K562 (cell line): ENCODE results near the gene HCN3. TPM values are rescaled to one million over a fixed set of nuclear protein-coding genes. Genes with fewer than 3 reads are reported as not detected.

Experiments used
- ATF3 ChIP-seq, 2 experiments: fragments of 450-650 bp in 1 of 2; sonication (generic) in 1 of 2; formaldehyde crosslinking in 1 of 2; IDR thresholded peaks in 1 of 2; conservative IDR thresholded peaks in 1 of 2; 2 replicates each; pipeline versions ENCODE4 v1.6.1 to v1.8.1; 2016 to 2023; ENCODE audit warnings: mild to moderate bottlenecking in 2 of 2, moderate library complexity in 2 of 2, inconsistent platforms in 1 of 2, missing genetic modification reagents in 1 of 2
- CBFB ChIP-seq: sonication (generic); formaldehyde crosslinking; IDR thresholded peaks from 2 replicates; pipeline ENCODE4 v1.4.0; 2020; ENCODE audit warnings: mild to moderate bottlenecking, missing genetic modification reagents
- GATAD2A ChIP-seq: fragments of 450-650 bp; IDR thresholded peaks from 2 replicates; pipeline ENCODE4 v1.6.1; 2017
- KAT7 ChIP-seq: sonication (generic); formaldehyde crosslinking; IDR thresholded peaks from 2 replicates; pipeline ENCODE4 v1.8.0; 2022; ENCODE audit warnings: missing genetic modification reagents, mild to moderate bottlenecking, borderline replicate concordance
- PCBP2 ChIP-seq: fragments of 200-400 bp; formaldehyde crosslinking; IDR thresholded peaks from 2 replicates; pipeline ENCODE4 v1.6.1; 2018; ENCODE audit warnings: low read length, low read depth, mild to moderate bottlenecking, moderate library complexity; ENCODE audit not compliant: poor library complexity, severe bottlenecking
- SIN3B ChIP-seq: fragments of 450-650 bp; IDR thresholded peaks from 2 replicates; pipeline ENCODE4 v1.6.1; 2017; ENCODE audit warnings: low read depth, mild to moderate bottlenecking, moderate library complexity
- SMAD4 ChIP-seq: fragments of 250-450 bp; sonication (Bioruptor Pico); conservative IDR thresholded peaks from 2 replicates; pipeline ENCODE4 v1.8.0; 2021; ENCODE audit warnings: inconsistent platforms, mild to moderate bottlenecking, moderate library complexity
- SOX6 ChIP-seq: fragments of 450-650 bp; IDR thresholded peaks from 2 replicates; pipeline ENCODE4 v1.6.1; 2014; ENCODE audit warnings: mild to moderate bottlenecking
- TAF1 ChIP-seq: IDR thresholded peaks from 2 replicates; pipeline ENCODE4 v1.6.1; 2011; ENCODE audit warnings: mild to moderate bottlenecking, low read length, moderate library complexity; ENCODE audit not compliant: insufficient read depth, control insufficient read depth, severe bottlenecking; ENCODE audit errors: extremely low read depth
- ZBTB1 ChIP-seq: sonication (generic); formaldehyde crosslinking; IDR thresholded peaks from 2 replicates; pipeline ENCODE4 v1.8.1; 2023; ENCODE audit warnings: missing genetic modification reagents, low read depth, mild to moderate bottlenecking, borderline replicate concordance
- ZBTB17 ChIP-seq: fragments of 450-650 bp; formaldehyde crosslinking; IDR thresholded peaks from 2 replicates; pipeline ENCODE4 v1.4.0; 2020; ENCODE audit warnings: mild to moderate bottlenecking
- ZNF76 ChIP-seq: fragments of 250-450 bp; sonication (Bioruptor Pico); IDR thresholded peaks from 2 replicates; pipeline ENCODE4 v1.4.0; 2020; ENCODE audit warnings: mild to moderate bottlenecking, moderate library complexity, borderline replicate concordance
- polyA plus RNA-seq, 8 experiments: library from polyadenylated mRNA; depleted of rRNA in 4 of 8; stranded (reverse) in 5 of 8; unstranded in 3 of 8; fragments of >200 nt; fragmentation: Nextera tagmentation in 2 of 8; fragmentation: Illumina TruSeq in 1 of 8; extraction: Ambion mirVana in 2 of 8; extraction: Trizol in 1 of 8; gene quantifications; 2 replicates each; pipeline versions ENCODE4 v1.2.1 to v1.2.3, GENCODE V29; 2011 to 2014; ENCODE audit warnings: inconsistent platforms in 1 of 8, missing spikeins in 1 of 8
- total RNA-seq, 7 experiments: library from RNA; depleted of rRNA in 6 of 7; stranded (reverse); fragments of >200 nt in 6 of 7; fragmentation: Illumina TruSeq in 2 of 7; extraction: Trizol in 2 of 7; gene quantifications; 2 replicates each; pipeline versions ENCODE4 v1.2.1 to v1.2.3, GENCODE V29; 2011 to 2021; ENCODE audit warnings: low replicate concordance in 1 of 7
- TF ChIP-seq, protein P1 (sequence below): sonication (generic); formaldehyde crosslinking; IDR thresholded peaks from 2 replicates; pipeline ENCODE4 v1.8.0; 2022; ENCODE audit warnings: mild to moderate bottlenecking, missing genetic modification reagents
- TF ChIP-seq, protein P2 (sequence below): sonication (generic); formaldehyde crosslinking; IDR thresholded peaks from 2 replicates; pipeline ENCODE4 v1.8.1; 2023; ENCODE audit warnings: mild to moderate bottlenecking, missing genetic modification reagents
- TF ChIP-seq, protein P3 (sequence below): fragments of 450-650 bp; conservative IDR thresholded peaks from 2 replicates; pipeline ENCODE4 v1.6.1; 2016; ENCODE audit warnings: missing genetic modification characterization, low read depth, mild to moderate bottlenecking, missing compliant biosample characterization, moderate library complexity

Gene HCN3
- total and polyA plus RNA-seq, 9 of the 15 experiments (the other 6 are each of a cell fraction or from before 2014, with no cell fraction given): 0.91 to 9.7 (median 3.9) TPM

DNA sequence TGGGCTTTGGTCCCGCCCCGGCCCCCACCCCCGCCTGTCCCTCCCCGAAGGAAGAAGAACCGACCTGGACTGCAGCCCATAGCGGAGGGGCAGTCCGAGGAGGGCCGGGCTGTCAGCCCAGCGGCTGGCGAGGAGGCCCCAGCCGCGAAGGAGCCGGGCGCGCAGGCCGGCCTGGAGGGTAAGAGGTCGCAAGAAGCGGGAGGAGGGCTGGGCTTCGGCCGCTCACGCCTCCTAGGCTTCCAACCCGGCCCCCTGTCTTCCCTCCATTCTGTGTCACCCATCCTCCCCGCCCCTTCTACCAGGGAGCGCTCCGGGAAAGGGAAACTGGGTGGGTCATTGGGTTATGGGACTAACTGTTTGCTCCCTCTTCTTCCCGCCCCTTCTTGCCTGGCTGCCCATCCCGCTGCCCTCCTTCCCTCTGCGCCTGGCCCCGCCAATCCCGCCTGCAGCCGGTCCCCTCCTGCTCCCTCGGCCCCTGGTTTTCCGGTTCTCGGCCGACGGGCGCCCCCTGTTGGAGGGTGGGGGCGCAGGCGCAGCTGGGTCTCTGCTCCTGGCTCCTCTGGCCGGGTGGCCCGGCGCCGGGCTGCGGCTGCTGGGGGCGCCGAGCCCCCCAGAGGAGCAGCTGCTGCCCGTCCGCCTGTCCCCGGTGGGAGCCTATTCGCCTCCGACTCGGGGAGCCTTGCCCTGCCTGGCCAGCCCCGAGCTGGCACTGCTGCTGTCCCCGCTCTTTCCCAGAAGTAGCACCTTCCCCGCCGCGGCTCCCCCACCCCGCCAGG lies 45.9 kb downstream of the HCN3 start (continued):
- TF ChIP-seq, protein P1, sequence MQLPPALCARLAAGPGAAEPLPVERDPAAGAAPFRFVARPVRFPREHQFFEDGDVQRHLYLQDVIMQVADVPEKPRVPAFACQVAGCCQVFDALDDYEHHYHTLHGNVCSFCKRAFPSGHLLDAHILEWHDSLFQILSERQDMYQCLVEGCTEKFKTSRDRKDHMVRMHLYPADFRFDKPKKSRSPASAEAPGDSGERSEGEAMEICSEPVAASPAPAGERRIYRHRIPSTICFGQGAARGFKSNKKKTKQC: 0 out of 2 replicates have a peak, but pooled peaks have one; percentile 73
- TF ChIP-seq GATAD2A: 0 out of 2 replicates have a peak, but pooled peaks have one; percentile 16
- peak; percentile 21; the same call in 1 of the 2 replicates for TF ChIP-seq SOX6
- TF ChIP-seq KAT7 (CRISPR knock-in tag): 0 out of 2 replicates have a peak, but pooled peaks have one; percentile 23
- TF ChIP-seq, protein P2, sequence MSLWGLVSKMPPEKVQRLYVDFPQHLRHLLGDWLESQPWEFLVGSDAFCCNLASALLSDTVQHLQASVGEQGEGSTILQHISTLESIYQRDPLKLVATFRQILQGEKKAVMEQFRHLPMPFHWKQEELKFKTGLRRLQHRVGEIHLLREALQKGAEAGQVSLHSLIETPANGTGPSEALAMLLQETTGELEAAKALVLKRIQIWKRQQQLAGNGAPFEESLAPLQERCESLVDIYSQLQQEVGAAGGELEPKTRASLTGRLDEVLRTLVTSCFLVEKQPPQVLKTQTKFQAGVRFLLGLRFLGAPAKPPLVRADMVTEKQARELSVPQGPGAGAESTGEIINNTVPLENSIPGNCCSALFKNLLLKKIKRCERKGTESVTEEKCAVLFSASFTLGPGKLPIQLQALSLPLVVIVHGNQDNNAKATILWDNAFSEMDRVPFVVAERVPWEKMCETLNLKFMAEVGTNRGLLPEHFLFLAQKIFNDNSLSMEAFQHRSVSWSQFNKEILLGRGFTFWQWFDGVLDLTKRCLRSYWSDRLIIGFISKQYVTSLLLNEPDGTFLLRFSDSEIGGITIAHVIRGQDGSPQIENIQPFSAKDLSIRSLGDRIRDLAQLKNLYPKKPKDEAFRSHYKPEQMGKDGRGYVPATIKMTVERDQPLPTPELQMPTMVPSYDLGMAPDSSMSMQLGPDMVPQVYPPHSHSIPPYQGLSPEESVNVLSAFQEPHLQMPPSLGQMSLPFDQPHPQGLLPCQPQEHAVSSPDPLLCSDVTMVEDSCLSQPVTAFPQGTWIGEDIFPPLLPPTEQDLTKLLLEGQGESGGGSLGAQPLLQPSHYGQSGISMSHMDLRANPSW: 0 out of 2 replicates have a peak, but pooled peaks have one; percentile 65
- TF ChIP-seq SMAD4 (CRISPR knock-in tag): peak; percentile 56
- no peak for TF ChIP-seq ATF3 (IDR thresholded peaks at IDR 0.05)
- TF ChIP-seq ATF3 (CRISPR knock-in tag; conservative IDR thresholded peaks at IDR 0.05): peak; percentile 62; the same call in 1 of the 2 replicates
- 0 out of 2 replicates have a peak, but pooled peaks have one; percentile 22 for TF ChIP-seq ZBTB17 (CRISPR knock-in tag)
- TF ChIP-seq CBFB (CRISPR knock-in tag): no peak
- TF ChIP-seq PCBP2: peak; percentile 13
- no peak for TF ChIP-seq ZNF76 (CRISPR knock-in tag)
- TF ChIP-seq, protein P3, sequence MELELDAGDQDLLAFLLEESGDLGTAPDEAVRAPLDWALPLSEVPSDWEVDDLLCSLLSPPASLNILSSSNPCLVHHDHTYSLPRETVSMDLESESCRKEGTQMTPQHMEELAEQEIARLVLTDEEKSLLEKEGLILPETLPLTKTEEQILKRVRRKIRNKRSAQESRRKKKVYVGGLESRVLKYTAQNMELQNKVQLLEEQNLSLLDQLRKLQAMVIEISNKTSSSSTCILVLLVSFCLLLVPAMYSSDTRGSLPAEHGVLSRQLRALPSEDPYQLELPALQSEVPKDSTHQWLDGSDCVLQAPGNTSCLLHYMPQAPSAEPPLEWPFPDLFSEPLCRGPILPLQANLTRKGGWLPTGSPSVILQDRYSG (tag): no peak
- TF ChIP-seq TAF1: no peak
- TF ChIP-seq SIN3B: peak; percentile 69
- TF ChIP-seq ZBTB1 (CRISPR knock-in tag): 0 out of 2 replicates have a peak, but pooled peaks have one; percentile 63
